HUDEP-2 (cell line): Measurements from ENCODE around the gene RDH12.
A peak's percentile ranks its signal among the peaks of the same experiment; 100 is the strongest.
"Not testable (repeated sequence)": the region's sequence is repeated elsewhere in the genome, so short reads cannot be mapped to it uniquely, and the experiment has no call there.

Experiments
- DNase-seq, 76 experiments: peaks; one replicate each; lab custom pipeline; 2025; ENCODE audit not compliant: unreplicated experiment in 76 of 76; lab: John Stamatoyannopoulos, UW

The RDH12 gene

GRCh38 chr14:67703997-67704396 lies 2.3 kb downstream of the RDH12 start:
- no peak for DNase-seq

- peak in 29 of 76 experiments; percentile 6 to 60 (median 27) for DNase-seq
Observed at GRCh38 chr14:67704484-67705089, 2.9 kb downstream of the RDH12 start.

- no peak for DNase-seq
Observed at GRCh38 chr14:67705211-67705610, 3.5 kb downstream of the RDH12 start.

- not testable (repeated sequence) for DNase-seq
Observed at GRCh38 chr14:67709346-67709745, 7.7 kb downstream of the RDH12 start.

GRCh38 chr14:67709796-67710195 lies 8.1 kb downstream of the RDH12 start:
- not testable (repeated sequence) for DNase-seq

GRCh38 chr14:67710209-67710608 lies 8.5 kb downstream of the RDH12 start:
- no peak for DNase-seq

GRCh38 chr14:67717048-67717447 lies 15.4 kb downstream of the RDH12 start:
- DNase-seq = no peak

- DNase-seq = no peak
Observed at GRCh38 chr14:67718265-67718664, 16.6 kb downstream of the RDH12 start.

GRCh38 chr14:67719385-67719784 lies 17.7 kb downstream of the RDH12 start:
- DNase-seq = not testable (repeated sequence)

GRCh38 chr14:67719866-67720265 lies 18.2 kb downstream of the RDH12 start:
- no peak for DNase-seq

GRCh38 chr14:67721875-67722274 lies 20.2 kb downstream of the RDH12 start:
- no peak for DNase-seq

- DNase-seq = no peak
Observed at GRCh38 chr14:67722293-67722692, 20.6 kb downstream of the RDH12 start.

- no peak for DNase-seq
Observed at GRCh38 chr14:67725171-67725570, 23.5 kb downstream of the RDH12 start.

GRCh38 chr14:67727361-67727760 lies 25.7 kb downstream of the RDH12 start:
- DNase-seq = no peak

GRCh38 chr14:67728258-67728657 lies 26.6 kb downstream of the RDH12 start:
- no peak for DNase-seq

- no peak for DNase-seq
Observed at GRCh38 chr14:67729072-67729885, 27.6 kb downstream of the RDH12 start.

GRCh38 chr14:67733616-67734015 lies 31.9 kb downstream of the RDH12 start:
- no peak for DNase-seq

- no peak for DNase-seq
Observed at GRCh38 chr14:67734675-67735074, 33.0 kb downstream of the RDH12 start.

GRCh38 chr14:67735336-67736147 lies 33.9 kb downstream of the RDH12 start:
- no peak for DNase-seq

- peak in 4 of 76 experiments; percentile 4 to 18 (median 10) for DNase-seq
Observed at GRCh38 chr14:67736771-67737170, 35.1 kb downstream of the RDH12 start.

GRCh38 chr14:67738740-67739504 lies 37.2 kb downstream of the RDH12 start:
- DNase-seq = no peak
